Measurements from ENCODE around the gene FBP1.

Gene FBP1

DNA sequence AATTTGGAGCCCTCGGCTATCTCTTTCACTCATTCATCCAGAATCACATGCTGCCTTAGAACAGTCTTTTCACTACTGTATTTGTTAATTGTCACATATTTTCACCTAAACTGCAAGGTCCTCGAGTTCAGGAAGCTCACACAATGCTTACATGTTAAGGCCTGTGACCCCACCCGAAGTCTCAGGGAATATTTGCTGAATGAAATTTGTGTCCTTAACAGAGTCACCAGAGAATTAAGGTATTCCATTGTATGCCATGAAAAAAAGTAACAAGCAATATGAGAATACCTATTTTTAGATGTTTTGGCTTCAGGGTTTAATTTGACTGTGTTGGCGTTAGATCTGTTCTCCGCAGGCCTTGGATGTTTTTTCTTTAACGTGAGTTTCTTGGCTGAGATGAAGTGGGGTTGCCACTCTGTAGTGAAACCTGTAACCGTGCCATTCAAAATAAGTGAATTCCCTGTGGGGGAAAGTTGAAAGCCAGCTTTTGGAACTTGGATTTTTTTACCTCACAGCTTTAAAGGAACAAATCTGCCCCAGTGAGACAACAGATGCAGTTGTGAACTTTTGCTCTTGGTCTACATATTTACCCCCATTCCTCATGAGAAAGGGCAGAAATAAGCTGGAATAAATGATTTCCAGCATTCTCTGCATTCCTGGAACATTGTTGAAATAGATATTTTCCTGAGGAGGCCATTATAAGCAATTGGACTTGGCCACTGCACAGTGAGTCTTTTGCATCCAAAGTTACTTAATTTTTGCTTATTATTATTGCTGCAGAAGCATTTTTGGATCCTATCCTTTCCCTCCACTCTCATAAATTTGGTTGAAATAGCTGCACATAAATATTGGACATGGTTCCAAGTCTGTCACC, 35.9 kb upstream of the FBP1 start:
- TF ChIP-seq FOXP2 (optimal IDR thresholded peaks at IDR 0.05; ENCODE audit: borderline replicate concordance, extremely low read depth, extremely low read length, insufficient read depth) (no peak), TAF1 (IDR thresholded peaks at IDR 0.05; ENCODE audit: borderline replicate concordance, insufficient read depth, low read length) (no peak), SIN3A (IDR thresholded peaks at IDR 0.05; ENCODE audit: borderline replicate concordance, insufficient read depth, low read length) (no peak), POLR2AphosphoS5 (IDR thresholded peaks at IDR 0.05; ENCODE audit: low read depth, low read length) (no peak)
- TF ChIP-seq, protein P1, sequence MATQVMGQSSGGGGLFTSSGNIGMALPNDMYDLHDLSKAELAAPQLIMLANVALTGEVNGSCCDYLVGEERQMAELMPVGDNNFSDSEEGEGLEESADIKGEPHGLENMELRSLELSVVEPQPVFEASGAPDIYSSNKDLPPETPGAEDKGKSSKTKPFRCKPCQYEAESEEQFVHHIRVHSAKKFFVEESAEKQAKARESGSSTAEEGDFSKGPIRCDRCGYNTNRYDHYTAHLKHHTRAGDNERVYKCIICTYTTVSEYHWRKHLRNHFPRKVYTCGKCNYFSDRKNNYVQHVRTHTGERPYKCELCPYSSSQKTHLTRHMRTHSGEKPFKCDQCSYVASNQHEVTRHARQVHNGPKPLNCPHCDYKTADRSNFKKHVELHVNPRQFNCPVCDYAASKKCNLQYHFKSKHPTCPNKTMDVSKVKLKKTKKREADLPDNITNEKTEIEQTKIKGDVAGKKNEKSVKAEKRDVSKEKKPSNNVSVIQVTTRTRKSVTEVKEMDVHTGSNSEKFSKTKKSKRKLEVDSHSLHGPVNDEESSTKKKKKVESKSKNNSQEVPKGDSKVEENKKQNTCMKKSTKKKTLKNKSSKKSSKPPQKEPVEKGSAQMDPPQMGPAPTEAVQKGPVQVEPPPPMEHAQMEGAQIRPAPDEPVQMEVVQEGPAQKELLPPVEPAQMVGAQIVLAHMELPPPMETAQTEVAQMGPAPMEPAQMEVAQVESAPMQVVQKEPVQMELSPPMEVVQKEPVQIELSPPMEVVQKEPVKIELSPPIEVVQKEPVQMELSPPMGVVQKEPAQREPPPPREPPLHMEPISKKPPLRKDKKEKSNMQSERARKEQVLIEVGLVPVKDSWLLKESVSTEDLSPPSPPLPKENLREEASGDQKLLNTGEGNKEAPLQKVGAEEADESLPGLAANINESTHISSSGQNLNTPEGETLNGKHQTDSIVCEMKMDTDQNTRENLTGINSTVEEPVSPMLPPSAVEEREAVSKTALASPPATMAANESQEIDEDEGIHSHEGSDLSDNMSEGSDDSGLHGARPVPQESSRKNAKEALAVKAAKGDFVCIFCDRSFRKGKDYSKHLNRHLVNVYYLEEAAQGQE (IDR thresholded peaks at IDR 0.05; ENCODE audit: insufficient read depth in 1 of 2, low read depth in 2 of 2, low read length in 2 of 2), result no peak

DNA sequence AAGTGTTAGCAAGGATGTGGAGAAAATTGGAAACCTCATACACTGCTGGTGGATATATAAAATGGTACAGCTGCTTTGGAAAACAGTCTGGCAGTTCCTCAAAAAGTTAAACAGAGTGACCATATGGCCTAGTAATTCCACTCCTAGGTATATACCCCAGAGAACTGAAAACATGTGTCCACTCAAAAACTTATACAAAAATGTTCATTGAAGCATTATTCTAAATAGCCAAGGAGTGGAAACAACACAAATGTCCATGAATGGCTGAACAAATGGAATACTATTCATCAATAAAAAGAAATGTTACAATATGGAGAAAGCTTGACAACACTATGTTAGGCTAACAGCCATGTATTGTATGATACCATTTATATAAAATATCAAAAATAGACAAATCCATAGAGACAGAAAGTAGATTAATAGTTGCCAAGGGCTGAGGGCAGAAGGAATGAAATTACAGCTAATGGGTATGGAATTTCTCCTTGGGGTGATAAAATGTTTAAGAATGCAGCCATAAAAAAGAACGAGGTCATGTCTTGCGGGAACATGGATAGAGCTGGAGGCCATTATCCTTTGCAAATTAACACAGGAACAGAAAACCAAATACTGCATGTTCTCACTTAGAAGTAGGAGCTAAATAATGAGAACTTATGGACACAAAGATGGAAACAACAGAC, 33.6 kb upstream of the FBP1 start:
- TF ChIP-seq POLR2AphosphoS5 (IDR thresholded peaks at IDR 0.05; ENCODE audit: low read depth, low read length) (no peak), TAF1 (IDR thresholded peaks at IDR 0.05; ENCODE audit: borderline replicate concordance, insufficient read depth, low read length) (no peak), SIN3A (IDR thresholded peaks at IDR 0.05; ENCODE audit: borderline replicate concordance, insufficient read depth, low read length) (no peak), FOXP2 (optimal IDR thresholded peaks at IDR 0.05; ENCODE audit: borderline replicate concordance, extremely low read depth, extremely low read length, insufficient read depth) (no peak)
- TF ChIP-seq, protein P1 (IDR thresholded peaks at IDR 0.05; ENCODE audit: insufficient read depth in 1 of 2, low read depth in 2 of 2, low read length in 2 of 2), result no peak

DNA sequence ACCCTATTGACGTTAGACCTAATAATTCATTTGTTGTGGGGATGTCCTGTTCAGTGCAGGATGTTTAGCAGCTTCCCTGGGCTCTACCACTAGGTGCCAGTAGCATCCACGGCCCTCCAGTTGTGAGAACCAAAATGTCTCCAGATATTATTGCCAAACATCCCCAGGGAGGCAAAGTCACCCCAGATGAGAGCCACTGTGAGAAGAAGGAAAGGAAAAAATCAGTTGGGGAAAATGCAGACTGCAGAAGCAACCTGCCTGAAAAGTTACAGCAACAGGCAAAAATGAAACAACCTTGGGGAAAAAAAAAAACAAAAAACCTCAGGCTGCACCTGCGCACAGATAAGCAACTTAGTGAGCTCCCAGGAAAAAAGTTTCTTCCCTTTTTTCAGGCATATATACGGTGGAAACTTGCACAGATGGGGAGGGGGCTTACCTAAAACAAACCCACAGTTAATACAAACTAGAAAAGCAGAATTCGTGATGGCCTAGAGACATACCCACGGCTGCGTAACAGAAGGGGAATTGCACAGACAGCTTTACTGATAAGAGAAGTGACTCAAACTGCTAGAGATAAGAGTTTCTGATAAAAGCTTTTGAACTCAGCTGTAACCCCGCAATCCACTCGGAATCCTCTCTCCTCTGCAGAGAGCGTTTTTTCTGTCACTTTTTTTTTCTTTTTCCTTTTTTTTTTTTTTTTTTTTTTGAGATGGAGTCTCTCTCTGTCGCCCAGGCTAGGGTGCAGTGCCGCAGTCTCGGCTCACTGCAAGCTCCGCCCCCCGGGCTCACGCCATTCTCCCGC, 29.8 kb upstream of the FBP1 start:
- TF ChIP-seq, protein P1 (IDR thresholded peaks at IDR 0.05; ENCODE audit: insufficient read depth in 1 of 2, low read depth in 2 of 2, low read length in 2 of 2), result no peak
- TF ChIP-seq SIN3A (IDR thresholded peaks at IDR 0.05; ENCODE audit: borderline replicate concordance, insufficient read depth, low read length) (no peak), POLR2AphosphoS5 (IDR thresholded peaks at IDR 0.05; ENCODE audit: low read depth, low read length) (no peak), FOXP2 (optimal IDR thresholded peaks at IDR 0.05; ENCODE audit: borderline replicate concordance, extremely low read depth, extremely low read length, insufficient read depth) (no peak), TAF1 (IDR thresholded peaks at IDR 0.05; ENCODE audit: borderline replicate concordance, insufficient read depth, low read length) (no peak)

DNA sequence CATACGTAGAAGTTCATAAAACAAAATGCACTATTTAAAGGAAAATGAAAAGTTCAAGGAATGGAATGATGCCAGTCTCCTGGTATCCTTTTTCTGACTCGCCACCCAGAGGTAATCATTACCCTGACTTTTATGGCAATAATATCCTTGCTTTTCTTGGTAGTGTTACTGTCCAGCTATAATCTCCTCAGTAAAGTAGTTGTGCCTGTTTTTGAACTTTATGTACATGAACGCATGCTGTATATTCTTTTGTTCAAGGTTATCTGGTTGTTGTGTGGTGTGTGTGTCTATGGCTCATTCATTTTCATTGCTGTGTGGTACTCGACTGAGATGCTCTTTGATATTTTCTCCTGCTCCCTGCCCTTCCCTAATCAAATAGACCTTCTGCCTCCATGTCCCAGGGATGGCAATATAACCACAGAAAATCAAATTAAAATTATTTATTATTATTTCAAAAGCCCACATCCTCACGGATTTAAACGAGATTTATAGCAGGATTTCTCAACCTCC, 29.2 kb upstream of the FBP1 start:
- TF ChIP-seq FOXP2 (optimal IDR thresholded peaks at IDR 0.05; ENCODE audit: borderline replicate concordance, extremely low read depth, extremely low read length, insufficient read depth) (no peak), POLR2AphosphoS5 (IDR thresholded peaks at IDR 0.05; ENCODE audit: low read depth, low read length) (no peak), TAF1 (IDR thresholded peaks at IDR 0.05; ENCODE audit: borderline replicate concordance, insufficient read depth, low read length) (no peak), SIN3A (IDR thresholded peaks at IDR 0.05; ENCODE audit: borderline replicate concordance, insufficient read depth, low read length) (no peak)
- TF ChIP-seq, protein P1 (IDR thresholded peaks at IDR 0.05; ENCODE audit: insufficient read depth in 1 of 2, low read depth in 2 of 2, low read length in 2 of 2), result no peak
